Caco-2 (cell line): ENCODE measurements around the gene GKN1. TPM values are rescaled to one million over a fixed set of nuclear protein-coding genes. Genes with fewer than 3 reads are reported as not detected.

Source experiments
- BruUV-seq: library from RNA; stranded (reverse); fragments of 400-500 nt; replicated peaks from 2 replicates; lab custom pipeline; 2021; lab: Mats Ljungman, UMichigan
- CTCF ChIA-PET: fragments of 300-600 bp; sonication (Branson Sonifier 250); formaldehyde crosslinking; loops from one replicate; lab custom pipeline; 2022; ENCODE audit warnings: antibody characterized with exemption; lab: Charles Lee
- POLR2A ChIA-PET: fragments of 300-600 bp; sonication (Branson Sonifier 250); formaldehyde crosslinking; loops from one replicate; lab custom pipeline; 2022; ENCODE audit warnings: antibody characterized with exemption; lab: Charles Lee
- DNase-seq, 2 experiments: peaks; one replicate each; pipeline versions ENCODE4 v3.0.0 to v3.0.0-alpha.2; 2020 to 2022
- H3K27me3 ChIP-seq: replicated peaks from 2 replicates; pipeline ENCODE4 v1.6.0; 2011; ENCODE audit warnings: low read length; ENCODE audit not compliant: control insufficient read depth, insufficient read depth
- H3K36me3 ChIP-seq: 2 replicates; pipeline ENCODE4 v1.5.1; 2011; ENCODE audit warnings: low read length; ENCODE audit not compliant: control insufficient read depth, insufficient read depth
- H3K4me1 ChIP-seq: fragments of 250-450 bp; sonication (Bioruptor Pico); 2 replicates; pipeline ENCODE4 v1.5.1; 2020; ENCODE audit warnings: mild to moderate bottlenecking
- H3K4me3 ChIP-seq: 2 replicates; pipeline ENCODE4 v1.5.1; 2011; ENCODE audit warnings: low read depth, mild to moderate bottlenecking, control low read depth, low read length
- H3K9me3 ChIP-seq: fragments of 250-450 bp; sonication (Bioruptor Pico); 2 replicates; pipeline ENCODE4 v1.5.1; 2020; ENCODE audit warnings: mild to moderate bottlenecking, moderate library complexity
- H3K27ac Mint-ChIP-seq: one replicate; pipeline ENCODE4 v1.8.0; 2022; ENCODE audit warnings: mixed read lengths; ENCODE audit not compliant: unreplicated experiment
- H3K27me3 Mint-ChIP-seq: one replicate; pipeline ENCODE4 v1.8.0; 2022; ENCODE audit warnings: mixed read lengths; ENCODE audit not compliant: insufficient read depth, unreplicated experiment
- H3K36me3 Mint-ChIP-seq: one replicate; pipeline ENCODE4 v1.8.0; 2022; ENCODE audit warnings: mild to moderate bottlenecking, mixed read lengths; ENCODE audit not compliant: insufficient read depth, unreplicated experiment
- H3K4me1 Mint-ChIP-seq: one replicate; pipeline ENCODE4 v1.8.0; 2022; ENCODE audit warnings: low read depth, mixed read lengths; ENCODE audit not compliant: unreplicated experiment
- H3K4me3 Mint-ChIP-seq: one replicate; pipeline ENCODE4 v1.8.0; 2022; ENCODE audit warnings: mild to moderate bottlenecking, moderate library complexity, mixed read lengths; ENCODE audit not compliant: unreplicated experiment
- H3K9me3 Mint-ChIP-seq: one replicate; pipeline ENCODE4 v1.8.0; 2022; ENCODE audit warnings: mixed read lengths; ENCODE audit not compliant: unreplicated experiment
- intact Hi-C: fragments of 100-400 bp; cut with micrococcal nuclease; formaldehyde crosslinking; loops from one replicate; pipeline ENCODE4 v1.10.0; 2022; ENCODE audit not compliant: unreplicated experiment
- total RNA-seq: library from RNA; stranded (reverse); gene quantifications from 2 replicates; pipeline ENCODE4 v1.2.3, GENCODE V29; 2022
- TF ChIP-seq, protein P1 (sequence below), 2 experiments: fragments of 200-600 bp in 1 of 2; IDR thresholded peaks; 1 replicate in 1 of 2; 2 replicates in 1 of 2; pipeline versions ENCODE4 v1.5.1 to v1.8.0; 2011 to 2022; ENCODE audit warnings: antibody characterized with exemption in 1 of 2, control low read depth in 1 of 2, inconsistent platforms in 1 of 2, low read depth in 1 of 2, low read length in 1 of 2, mild to moderate bottlenecking in 1 of 2, moderate library complexity in 1 of 2; ENCODE audit not compliant: insufficient read depth in 1 of 2, severe bottlenecking in 1 of 2, unreplicated experiment in 1 of 2

Gene GKN1
- total RNA-seq, 1 experiment from 2014 or later, result not detected

DNA sequence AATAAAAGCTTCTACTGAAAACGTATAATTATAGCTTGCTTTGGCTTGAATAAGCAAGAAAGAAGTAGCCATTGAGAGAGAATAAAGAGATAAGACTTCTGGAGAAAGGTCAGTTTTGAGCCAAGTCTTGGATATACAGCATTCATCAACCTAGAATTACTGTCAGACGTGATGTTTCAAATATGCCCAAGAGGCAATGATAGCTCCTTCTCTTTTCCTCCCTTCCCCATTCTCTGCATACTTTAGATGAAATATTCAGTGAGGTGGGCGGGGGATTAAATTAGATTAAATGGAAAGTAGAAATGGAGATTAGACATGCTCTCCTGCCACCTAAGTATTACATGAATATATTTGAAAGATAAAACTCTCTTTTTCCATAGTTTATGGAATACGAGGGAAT, 47.3 kb downstream of the GKN1 start:
- Mint-ChIP-seq H3K27me3 (peaks cover 4% of the 10 kb centered on the region), H3K27ac (no peak overlapping the region), H3K4me3 (no peak overlapping the region), H3K36me3 (no peaks in the 10 kb centered on the region), H3K4me1 (no peaks in the 10 kb centered on the region), H3K9me3 (no peaks in the 10 kb centered on the region)
- no peak for DNase-seq
- no TSS peak for BruUV-seq
- Histone ChIP-seq H3K9me3 (no peaks in the 10 kb centered on the region), H3K4me1 (no peaks in the 10 kb centered on the region), H3K36me3 (no peaks in the 10 kb centered on the region), H3K4me3 (no peak overlapping the region), H3K27me3 (no peaks in the 10 kb centered on the region; the same call in 1 of the 2 replicates)
- intact Hi-C loops, result no loop called here
- ChIA-PET CTCF (no interaction called here), POLR2A (no interaction called here)
- TF ChIP-seq, protein P1, sequence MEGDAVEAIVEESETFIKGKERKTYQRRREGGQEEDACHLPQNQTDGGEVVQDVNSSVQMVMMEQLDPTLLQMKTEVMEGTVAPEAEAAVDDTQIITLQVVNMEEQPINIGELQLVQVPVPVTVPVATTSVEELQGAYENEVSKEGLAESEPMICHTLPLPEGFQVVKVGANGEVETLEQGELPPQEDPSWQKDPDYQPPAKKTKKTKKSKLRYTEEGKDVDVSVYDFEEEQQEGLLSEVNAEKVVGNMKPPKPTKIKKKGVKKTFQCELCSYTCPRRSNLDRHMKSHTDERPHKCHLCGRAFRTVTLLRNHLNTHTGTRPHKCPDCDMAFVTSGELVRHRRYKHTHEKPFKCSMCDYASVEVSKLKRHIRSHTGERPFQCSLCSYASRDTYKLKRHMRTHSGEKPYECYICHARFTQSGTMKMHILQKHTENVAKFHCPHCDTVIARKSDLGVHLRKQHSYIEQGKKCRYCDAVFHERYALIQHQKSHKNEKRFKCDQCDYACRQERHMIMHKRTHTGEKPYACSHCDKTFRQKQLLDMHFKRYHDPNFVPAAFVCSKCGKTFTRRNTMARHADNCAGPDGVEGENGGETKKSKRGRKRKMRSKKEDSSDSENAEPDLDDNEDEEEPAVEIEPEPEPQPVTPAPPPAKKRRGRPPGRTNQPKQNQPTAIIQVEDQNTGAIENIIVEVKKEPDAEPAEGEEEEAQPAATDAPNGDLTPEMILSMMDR (IDR thresholded peaks at IDR 0.05; ENCODE audit: insufficient read depth in 1 of 2, low read depth in 1 of 2, low read length in 1 of 2, severe bottlenecking in 1 of 2, unreplicated experiment in 1 of 2), result no peak

GRCh38 chr2:69022548-69022947, 48.1 kb downstream of the GKN1 start:
- no peak overlapping the region for H3K4me3 ChIP-seq
- CTCF ChIA-PET, result no interaction called here
- TF ChIP-seq, protein P1 (IDR thresholded peaks at IDR 0.05; ENCODE audit: insufficient read depth in 1 of 2, low read depth in 1 of 2, low read length in 1 of 2, severe bottlenecking in 1 of 2, unreplicated experiment in 1 of 2), result no peak
- no peaks in the 10 kb centered on the region for H3K9me3 ChIP-seq
- Mint-ChIP-seq H3K27me3 (peaks cover 4% of the 10 kb centered on the region), H3K36me3 (no peaks in the 10 kb centered on the region), H3K4me3 (no peak overlapping the region), H3K27ac (no peak overlapping the region), H3K9me3 (no peaks in the 10 kb centered on the region), H3K4me1 (no peaks in the 10 kb centered on the region)
- H3K27me3 ChIP-seq, result no peaks in the 10 kb centered on the region
- POLR2A ChIA-PET, result no interaction called here
- intact Hi-C loops, result no loop called here
- no peaks in the 10 kb centered on the region for H3K36me3 ChIP-seq
- no TSS peak for BruUV-seq
- DNase-seq, result no peak
- no peaks in the 10 kb centered on the region for H3K4me1 ChIP-seq

DNA sequence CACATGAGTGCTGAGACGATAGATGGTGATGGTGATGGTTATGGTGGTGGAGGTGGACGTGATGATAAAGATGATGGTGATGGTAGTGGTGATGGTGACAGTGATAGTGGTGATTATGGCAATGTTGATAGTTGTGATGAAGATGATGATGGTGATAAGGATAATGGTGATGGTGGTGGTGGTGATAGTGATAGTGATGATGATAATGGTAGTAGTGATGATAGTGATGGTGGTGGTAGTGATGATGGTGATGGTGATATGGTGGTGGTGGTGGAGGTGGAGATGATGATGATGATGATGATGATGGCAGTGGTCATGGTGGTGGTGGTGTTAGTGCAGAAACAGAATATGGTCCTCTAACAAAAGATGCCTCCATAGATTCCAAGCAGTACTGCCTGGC, 48.8 kb downstream of the GKN1 start:
- H3K4me3 ChIP-seq, result no peak overlapping the region
- DNase-seq, result no peak
- ChIA-PET CTCF (no interaction called here), POLR2A (no interaction called here)
- H3K4me1 ChIP-seq, result no peaks in the 10 kb centered on the region
- Mint-ChIP-seq H3K27me3 (peaks cover 4% of the 10 kb centered on the region), H3K36me3 (no peaks in the 10 kb centered on the region), H3K4me1 (no peaks in the 10 kb centered on the region), H3K27ac (no peak overlapping the region), H3K9me3 (no peaks in the 10 kb centered on the region), H3K4me3 (no peak overlapping the region)
- H3K27me3 ChIP-seq, result no peaks in the 10 kb centered on the region
- H3K36me3 ChIP-seq, result no peaks in the 10 kb centered on the region
- no TSS peak for BruUV-seq
- intact Hi-C loops, result no loop called here
- TF ChIP-seq, protein P1 (IDR thresholded peaks at IDR 0.05; ENCODE audit: insufficient read depth in 1 of 2, low read depth in 1 of 2, low read length in 1 of 2, severe bottlenecking in 1 of 2, unreplicated experiment in 1 of 2), result no peak
- H3K9me3 ChIP-seq, result no peaks in the 10 kb centered on the region; the same call in 1 of the 2 replicates
